Thoracic aorta (tissue), 2 donors: Measurements from ENCODE around the gene SLC26A8. TPM values are rescaled to one million over a fixed set of nuclear protein-coding genes. Genes with fewer than 3 reads are reported as not detected.
"Not testable (repeated sequence)": the region's sequence is repeated elsewhere in the genome, so short reads cannot be mapped to it uniquely, and the experiment has no call there.

Source experiments
- ATAC-seq: fragments of 150-250 bp; one replicate; pipeline ENCODE4 v1.8.0; 2017; ENCODE audit warnings: low read depth; ENCODE audit not compliant: insufficient number of reproducible peaks, low FRiP score
- DNase-seq: peaks from one replicate; pipeline ENCODE4 v3.0.0-alpha.2; 2020; ENCODE audit warnings: low spot score
- H3K27ac ChIP-seq, 2 donors: fragments of 200-600 bp; sonication (generic); 1 replicate in 1 of 2; 2 replicates in 1 of 2; pipeline ENCODE4 v1.5.1; 2016; ENCODE audit warnings: mild to moderate bottlenecking in 2 of 2, moderate library complexity in 2 of 2
- H3K27me3 ChIP-seq: fragments of 200-600 bp; sonication (generic); replicated peaks from 2 replicates; pipeline ENCODE4 v1.6.0; 2016; ENCODE audit warnings: mild to moderate bottlenecking; ENCODE audit not compliant: insufficient read depth
- H3K36me3 ChIP-seq: fragments of 200-600 bp; sonication (generic); one replicate; pipeline ENCODE4 v1.5.1; 2016
- H3K4me1 ChIP-seq, 2 donors: fragments of 200-600 bp; sonication (generic); 1 replicate in 1 of 2; 2 replicates in 1 of 2; pipeline versions ENCODE4 v1.5.1 to v1.6.0; 2016; ENCODE audit warnings: low read depth in 2 of 2, mild to moderate bottlenecking in 1 of 2; ENCODE audit not compliant: control insufficient read depth in 1 of 2
- H3K4me3 ChIP-seq: fragments of 200-600 bp; sonication (generic); 2 replicates; pipeline ENCODE4 v1.5.1; 2016; ENCODE audit warnings: mild to moderate bottlenecking
- H3K9me3 ChIP-seq: fragments of 200-600 bp; sonication (generic); 2 replicates; pipeline ENCODE4 v1.5.1; 2016
- CTCF ChIP-seq: fragments of 200-600 bp; sonication (generic); IDR thresholded peaks from one replicate; pipeline ENCODE4 v1.5.1; 2019; ENCODE audit warnings: antibody characterized with exemption
- total RNA-seq, 2 donors: library from RNA; depleted of rRNA; stranded (reverse); fragments of >200 nt; gene quantifications; one replicate each; pipeline versions ENCODE4 v1.1.0 to v1.2.3, GENCODE V29; 2016

The SLC26A8 gene
- total RNA-seq, 2 donors from 2014 or later = 0.28 TPM; not detected in 1

DNA sequence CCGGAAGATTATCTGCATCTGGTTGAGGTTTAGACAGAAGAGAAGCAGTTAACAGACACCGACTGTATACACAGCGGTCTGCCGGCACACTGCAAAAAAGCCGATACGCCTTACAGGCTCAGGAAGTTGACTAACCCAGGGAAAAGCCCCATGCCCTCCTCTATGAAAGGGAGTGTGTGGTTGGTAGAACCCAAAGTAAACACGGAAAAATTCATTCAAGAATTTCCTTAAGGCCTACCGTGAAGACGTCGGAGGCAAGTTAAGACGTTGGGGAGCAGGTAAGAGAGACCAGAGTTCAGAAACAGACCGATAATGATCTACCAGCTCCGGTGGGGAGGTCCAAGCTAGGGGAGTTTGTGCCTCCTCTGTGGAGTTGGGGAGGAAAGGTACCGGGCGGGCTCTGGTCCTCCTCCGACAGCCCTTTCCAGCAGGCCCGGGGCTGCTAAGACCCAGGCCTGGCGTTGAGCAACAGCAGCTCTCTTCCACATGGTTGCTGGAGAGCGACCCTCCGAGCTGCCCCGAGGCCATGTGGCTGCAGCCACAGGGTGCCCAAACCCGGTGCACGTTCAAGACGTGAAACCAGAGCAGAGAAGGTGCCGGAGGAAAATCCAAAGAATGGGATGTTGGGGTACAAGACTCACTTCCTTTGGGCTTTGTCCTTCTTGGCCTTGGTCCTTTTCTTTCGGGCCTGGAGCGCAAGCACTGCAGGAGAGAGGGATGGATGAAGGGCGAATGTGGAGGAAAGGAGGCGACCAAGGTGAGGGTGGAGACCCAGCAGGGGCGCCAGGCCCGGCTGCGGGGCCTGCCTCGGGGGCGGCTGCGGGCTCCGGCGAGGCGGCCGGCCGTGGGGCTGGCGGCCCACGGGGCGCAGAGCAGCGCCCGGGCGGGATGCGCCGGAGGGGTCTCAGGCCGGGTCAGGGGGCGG lies 104.4 kb downstream of the SLC26A8 start:
- DNase-seq = no peak

DNA sequence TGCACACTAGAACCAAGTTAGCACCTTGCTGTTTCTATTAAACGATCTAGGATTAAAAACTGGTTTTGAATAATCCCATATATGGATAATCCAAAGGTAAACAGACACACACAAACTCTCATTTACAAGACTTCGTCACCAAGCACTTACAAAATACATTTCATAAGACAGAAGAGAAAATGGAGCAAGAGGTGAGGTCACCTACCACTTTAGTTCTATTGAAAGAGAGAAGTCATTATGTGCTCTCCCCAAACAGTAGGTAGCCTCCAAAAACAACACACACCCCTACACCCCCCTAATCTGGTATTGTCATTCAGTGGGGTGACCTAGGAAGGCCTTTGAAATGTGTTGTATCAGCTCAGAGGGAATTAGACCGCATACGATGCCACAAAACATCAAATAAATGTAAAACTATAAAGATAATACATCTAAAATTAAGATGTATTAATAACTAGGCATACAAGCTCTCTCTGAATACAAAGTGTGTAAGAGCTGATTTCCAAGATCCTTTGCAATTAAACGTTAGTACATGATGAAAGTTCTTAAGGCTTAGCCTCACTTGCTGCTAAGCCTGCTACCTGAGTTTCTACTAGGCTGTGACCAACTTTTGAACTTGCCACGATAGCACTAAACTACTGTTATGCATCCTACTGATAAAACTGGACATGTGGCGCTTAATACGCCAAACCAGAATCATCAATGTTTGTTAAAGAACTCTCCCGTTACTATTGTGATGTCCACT lies 105.2 kb downstream of the SLC26A8 start:
- peak overlapping the region in 1 of 2 donors; percentile 53 for H3K27ac ChIP-seq
- DNase-seq (no peak), ATAC-seq (no peak)
- H3K9me3 ChIP-seq = no peaks in the 10 kb centered on the region
- peaks cover 9 to 30% of the 10 kb centered on the region in 2 donors for H3K4me1 ChIP-seq
- no peaks in the 10 kb centered on the region for H3K36me3 ChIP-seq
- TF ChIP-seq CTCF = no peak
- H3K4me3 ChIP-seq = peak overlapping the region; percentile 98
- no peaks in the 10 kb centered on the region for H3K27me3 ChIP-seq

More for the DNA sequence above, 104.4 kb downstream of the SLC26A8 start:
- TF ChIP-seq CTCF = no peak
- no peaks in the 10 kb centered on the region for H3K36me3 ChIP-seq
- H3K4me3 ChIP-seq = peak overlapping the region; percentile 98
- peaks cover 9 to 30% of the 10 kb centered on the region in 2 donors for H3K4me1 ChIP-seq
- peak overlapping the region; percentile 14 to 53 for H3K27ac ChIP-seq
- no peak for ATAC-seq
- no peaks in the 10 kb centered on the region for H3K27me3 ChIP-seq
- H3K9me3 ChIP-seq = no peaks in the 10 kb centered on the region

GRCh38 chr6:35916893-35917292 lies 107.5 kb downstream of the SLC26A8 start:
- not testable (repeated sequence) for ATAC-seq, H3K36me3 ChIP-seq, H3K27ac ChIP-seq, H3K9me3 ChIP-seq, H3K27me3 ChIP-seq, DNase-seq, H3K4me3 ChIP-seq
- peaks cover 9 to 30% of the 10 kb centered on the region in 2 donors for H3K4me1 ChIP-seq

DNA sequence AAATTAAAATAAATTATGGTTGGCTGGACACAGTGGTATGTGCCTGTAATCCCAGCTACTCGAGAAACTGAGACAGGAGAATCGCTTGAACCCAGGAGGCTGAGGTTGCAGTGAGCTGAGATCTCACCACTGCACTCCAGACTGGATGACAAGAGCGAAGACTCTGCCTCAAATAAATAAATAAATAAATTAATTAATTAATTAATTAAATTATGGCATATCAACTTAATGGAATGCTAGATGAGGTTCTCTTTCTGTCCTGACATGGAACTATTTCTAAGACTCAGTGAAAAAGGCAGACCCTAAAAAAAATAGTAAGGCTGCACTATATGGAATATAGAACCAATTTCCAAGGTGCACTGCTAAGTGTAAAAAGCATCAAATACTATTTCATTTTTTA lies 108.4 kb downstream of the SLC26A8 start:
- H3K27me3 ChIP-seq = no peaks in the 10 kb centered on the region
- TF ChIP-seq CTCF = no peak
- ATAC-seq (no peak), DNase-seq (no peak)
- H3K4me1 ChIP-seq = peaks cover 6 to 22% of the 10 kb centered on the region in 2 donors
- no peak overlapping the region for H3K4me3 ChIP-seq
- H3K9me3 ChIP-seq = no peaks in the 10 kb centered on the region
- no peaks in the 10 kb centered on the region for H3K36me3 ChIP-seq
- H3K27ac ChIP-seq = no peak overlapping the region

GRCh38 chr6:35914536-35914935 lies 109.9 kb downstream of the SLC26A8 start:
- DNase-seq = no peak
- Histone ChIP-seq H3K9me3 (no peaks in the 10 kb centered on the region), H3K36me3 (no peaks in the 10 kb centered on the region), H3K27me3 (no peaks in the 10 kb centered on the region), H3K27ac (no peak overlapping the region), H3K4me3 (no peak overlapping the region), H3K4me1 (peaks cover 6 to 20% of the 10 kb centered on the region in 2 donors)
- no peak for TF ChIP-seq CTCF
- ATAC-seq = no peak
